HG03175 (cell line): ENCODE results near the gene C2orf78.
"Not testable (repeated sequence)": the region's sequence is repeated elsewhere in the genome, so short reads cannot be mapped to it uniquely, and the experiment has no call there.

Experiments
- ATAC-seq: cut with Tn5 transposase; IDR thresholded peaks from one replicate; pipeline ENCODE4 v1.9.1; 2021; ENCODE audit warnings: mild to moderate bottlenecking, moderate library complexity; ENCODE audit not compliant: unreplicated experiment

Gene C2orf78

GRCh38 chr2:73779467-73780236, 4.3 kb upstream of the C2orf78 start, which contains the start of gene DUSP11:
DUSP11 (minus strand) TSS chr2:73780103; CDS start chr2:73779974, 129 bp downstream.
- ATAC-seq, result peak; percentile 100

GRCh38 chr2:73780237-73780582, 3.8 kb upstream of the C2orf78 start:
- ATAC-seq, result no peak

- ATAC-seq, result not testable (repeated sequence)
These were observed 581 bp upstream of the C2orf78 start for GRCh38 chr2:73783402-73783801.

GRCh38 chr2:73811878-73812277, 27.9 kb downstream of the C2orf78 start:
- no peak for ATAC-seq

- no peak for ATAC-seq
These were observed 28.7 kb downstream of the C2orf78 start for GRCh38 chr2:73812635-73813034.

GRCh38 chr2:73818296-73818695, 34.3 kb downstream of the C2orf78 start:
- no peak for ATAC-seq

- peak; percentile 55 for ATAC-seq
These were observed 37.2 kb downstream of the C2orf78 start for GRCh38 chr2:73821227-73821626.

- ATAC-seq, result no peak
These were observed 37.7 kb downstream of the C2orf78 start for GRCh38 chr2:73821669-73822068.

GRCh38 chr2:73822276-73822675, 38.3 kb downstream of the C2orf78 start:
- ATAC-seq, result peak; percentile 74

GRCh38 chr2:73822991-73823390, 39.0 kb downstream of the C2orf78 start:
- ATAC-seq, result no peak

- no peak for ATAC-seq
These were observed 39.4 kb downstream of the C2orf78 start for GRCh38 chr2:73823416-73823815.

- no peak for ATAC-seq
These were observed 40.0 kb downstream of the C2orf78 start for GRCh38 chr2:73823916-73824523.

- no peak for ATAC-seq
These were observed 41.4 kb downstream of the C2orf78 start for GRCh38 chr2:73825408-73825807.

GRCh38 chr2:73827018-73827417, 43.0 kb downstream of the C2orf78 start:
- no peak for ATAC-seq

GRCh38 chr2:73827660-73828388, 43.8 kb downstream of the C2orf78 start:
- no peak for ATAC-seq

- ATAC-seq, result no peak
These were observed 44.4 kb downstream of the C2orf78 start for GRCh38 chr2:73828389-73828817.

GRCh38 chr2:73828818-73829570, 45.0 kb downstream of the C2orf78 start, which contains the start of gene STAMBP:
STAMBP (plus strand) TSS chr2:73828961; CDS start chr2:73830857, 1,896 bp downstream.
- peak; percentile 75 for ATAC-seq

GRCh38 chr2:73830871-73831401, 47.0 kb downstream of the C2orf78 start:
- no peak for ATAC-seq

- ATAC-seq, result no peak
These were observed 48.9 kb downstream of the C2orf78 start for GRCh38 chr2:73832930-73833329.

- ATAC-seq, result no peak
These were observed 52.4 kb downstream of the C2orf78 start for GRCh38 chr2:73836141-73836943.
